H9 (cell line): ENCODE data around the gene ZNF831. TPM values are rescaled to one million over a fixed set of nuclear protein-coding genes. Genes with fewer than 3 reads are reported as not detected.

Experiments
- DNase-seq: peaks from one replicate; pipeline ENCODE4 v3.0.0-alpha.2; 2017
- H2AFZ ChIP-seq: one replicate; pipeline ENCODE4 v1.6.1; 2013; ENCODE audit warnings: mild to moderate bottlenecking, low read length, control low read depth, moderate library complexity
- H2AK5ac ChIP-seq: 2 replicates; pipeline ENCODE4 v1.6.1; 2013; ENCODE audit warnings: low read length, control low read depth, mixed read lengths; ENCODE audit not compliant: insufficient read length
- H2BK120ac ChIP-seq: one replicate; pipeline ENCODE4 v1.6.1; 2013; ENCODE audit warnings: low read depth, mild to moderate bottlenecking, low read length, control low read depth, inconsistent platforms; ENCODE audit not compliant: poor library complexity, severe bottlenecking
- H2BK12ac ChIP-seq: 2 replicates; pipeline ENCODE4 v1.6.1; 2013; ENCODE audit warnings: low read length, control low read depth, mixed read lengths, low read depth; ENCODE audit not compliant: insufficient read length
- H2BK15ac ChIP-seq: 2 replicates; pipeline ENCODE4 v1.6.1; 2013; ENCODE audit warnings: low read depth, low read length, control low read depth
- H2BK20ac ChIP-seq: one replicate; pipeline ENCODE4 v1.6.1; 2013; ENCODE audit warnings: low read depth, mild to moderate bottlenecking, low read length, control low read depth, inconsistent platforms; ENCODE audit not compliant: poor library complexity, severe bottlenecking
- H2BK5ac ChIP-seq: 2 replicates; pipeline ENCODE4 v1.6.1; 2013; ENCODE audit warnings: low read length, control low read depth, mixed read lengths; ENCODE audit not compliant: insufficient read length
- H3K14ac ChIP-seq: 2 replicates; pipeline ENCODE4 v1.6.1; 2013; ENCODE audit warnings: low read length, control low read depth; ENCODE audit not compliant: insufficient read depth
- H3K18ac ChIP-seq: 2 replicates; pipeline ENCODE4 v1.6.1; 2013; ENCODE audit warnings: low read depth, mild to moderate bottlenecking, mixed read lengths, low read length, control low read depth; ENCODE audit not compliant: insufficient read length
- H3K23ac ChIP-seq: 2 replicates; pipeline ENCODE4 v1.6.1; 2013; ENCODE audit warnings: low read length, control low read depth, mixed read lengths, low read depth; ENCODE audit not compliant: insufficient read length
- H3K23me2 ChIP-seq: 2 replicates; pipeline ENCODE4 v1.6.1; 2013; ENCODE audit warnings: low read depth, mild to moderate bottlenecking, mixed read lengths, low read length, control low read depth; ENCODE audit not compliant: insufficient read length, poor library complexity, severe bottlenecking
- H3K27ac ChIP-seq: 2 replicates; pipeline ENCODE4 v1.5.1; 2013; ENCODE audit warnings: low read length, control low read depth, mixed read lengths, low read depth; ENCODE audit not compliant: insufficient read length
- H3K27me3 ChIP-seq: 2 replicates; pipeline ENCODE4 v1.6.1; 2013; ENCODE audit warnings: low read length, control low read depth, inconsistent platforms; ENCODE audit not compliant: insufficient read depth
- H3K4ac ChIP-seq: 2 replicates; pipeline ENCODE4 v1.6.1; 2013; ENCODE audit warnings: low read depth, mild to moderate bottlenecking, control low read depth, inconsistent platforms, low read length, moderate library complexity
- H3K4me1 ChIP-seq: 2 replicates; pipeline ENCODE4 v1.6.1; 2013; ENCODE audit warnings: low read length, control low read depth, inconsistent platforms; ENCODE audit not compliant: insufficient read depth
- H3K4me2 ChIP-seq: 2 replicates; pipeline ENCODE4 v1.6.1; 2013; ENCODE audit warnings: low read length, control low read depth, mixed read lengths; ENCODE audit not compliant: insufficient read length, insufficient read depth
- H3K56ac ChIP-seq: 2 replicates; pipeline ENCODE4 v1.6.1; 2013; ENCODE audit warnings: low read depth, mild to moderate bottlenecking, mixed read lengths, low read length, control low read depth; ENCODE audit not compliant: insufficient read length
- H3K79me1 ChIP-seq: 2 replicates; pipeline ENCODE4 v1.6.1; 2013; ENCODE audit warnings: low read depth, mild to moderate bottlenecking, moderate library complexity, low read length, control low read depth, inconsistent platforms; ENCODE audit not compliant: insufficient read depth, poor library complexity, severe bottlenecking
- H3K79me2 ChIP-seq: 2 replicates; pipeline ENCODE4 v1.6.1; 2013; ENCODE audit warnings: low read length, control low read depth, inconsistent platforms; ENCODE audit not compliant: insufficient read depth
- H3K9ac ChIP-seq: 2 replicates; pipeline ENCODE4 v1.6.1; 2013; ENCODE audit warnings: low read length, control low read depth, mixed read lengths; ENCODE audit not compliant: insufficient read length; ENCODE audit errors: extremely low read depth
- H3K9me3 ChIP-seq: one replicate; pipeline ENCODE4 v1.6.1; 2013; ENCODE audit warnings: low read depth, low read length, inconsistent platforms; ENCODE audit not compliant: control insufficient read depth
- H3T11ph ChIP-seq: one replicate; pipeline ENCODE4 v1.6.1; 2013; ENCODE audit warnings: mild to moderate bottlenecking, low read length, control low read depth, inconsistent platforms
- H4K20me1 ChIP-seq: one replicate; pipeline ENCODE4 v1.6.1; 2013; ENCODE audit not compliant: control insufficient read depth, insufficient read length, insufficient read depth
- H4K5ac ChIP-seq: 2 replicates; pipeline ENCODE4 v1.6.1; 2013; ENCODE audit warnings: low read depth, mild to moderate bottlenecking, mixed read lengths, low read length, control low read depth; ENCODE audit not compliant: insufficient read length
- H4K8ac ChIP-seq: replicated peaks from 2 replicates; pipeline ENCODE4 v1.6.1; 2013; ENCODE audit warnings: low read length, control low read depth, mixed read lengths, low read depth; ENCODE audit not compliant: insufficient read length
- H4K91ac ChIP-seq: 2 replicates; pipeline ENCODE4 v1.6.1; 2013; ENCODE audit warnings: low read depth, mild to moderate bottlenecking, moderate library complexity, mixed read lengths, low read length, control low read depth; ENCODE audit not compliant: insufficient read length
- H3K27ac Mint-ChIP-seq, 3 experiments: 2 replicates in 2 of 3; 3 replicates in 1 of 3; pipeline ENCODE4 v1.8.0; 2020 to 2021; ENCODE audit warnings: mixed read lengths in 3 of 3, mild to moderate bottlenecking in 1 of 3, moderate library complexity in 1 of 3
- H3K27me3 Mint-ChIP-seq: 2 replicates; pipeline ENCODE4 v1.8.0; 2021; ENCODE audit warnings: low read depth, mild to moderate bottlenecking, moderate library complexity, mixed read lengths
- H3K36me3 Mint-ChIP-seq, 3 experiments: 2 replicates in 2 of 3; 3 replicates in 1 of 3; pipeline ENCODE4 v1.8.0; 2020 to 2021; ENCODE audit warnings: low read depth in 3 of 3, mixed read lengths in 3 of 3; ENCODE audit not compliant: insufficient read depth in 1 of 3
- H3K4me1 Mint-ChIP-seq, 2 experiments: 2 replicates each; pipeline ENCODE4 v1.8.0; 2020; ENCODE audit warnings: mixed read lengths in 2 of 2
- H3K4me3 Mint-ChIP-seq, 2 experiments: 2 replicates in 1 of 2; 3 replicates in 1 of 2; pipeline ENCODE4 v1.8.0; 2020 to 2021; ENCODE audit warnings: mild to moderate bottlenecking in 2 of 2, mixed read lengths in 2 of 2, moderate library complexity in 1 of 2
- H3K9me3 Mint-ChIP-seq, 2 experiments: 2 replicates in 1 of 2; 3 replicates in 1 of 2; pipeline ENCODE4 v1.8.0; 2020; ENCODE audit warnings: mild to moderate bottlenecking in 2 of 2, mixed read lengths in 2 of 2, moderate library complexity in 1 of 2
- WGBS: extraction: QIAGEN DNeasy Blood & Tissue Kit; methylation state at CpG from one replicate; pipeline ENCODE4 v1.1.7; 2013; ENCODE audit warnings: missing lambda C conversion rate, low lambda C conversion rate, mixed read lengths; ENCODE audit not compliant: insufficient read length; ENCODE audit errors: extremely low coverage; 5-methylcytosine and 5-hydroxymethylcytosine counted together
- total RNA-seq: library from RNA; stranded (reverse); gene quantifications from 2 replicates; pipeline ENCODE4 v1.2.1, GENCODE V29; 2021
- TF ChIP-seq, protein P1 (sequence below): fragments of 200-600 bp; sonication (generic); conservative IDR thresholded peaks from 3 replicates; pipeline ENCODE4 v1.8.0; 2021; ENCODE audit warnings: antibody characterized with exemption, mild to moderate bottlenecking

ZNF831 gene
- total RNA-seq, 1 experiment from 2014 or later: not detected

DNA sequence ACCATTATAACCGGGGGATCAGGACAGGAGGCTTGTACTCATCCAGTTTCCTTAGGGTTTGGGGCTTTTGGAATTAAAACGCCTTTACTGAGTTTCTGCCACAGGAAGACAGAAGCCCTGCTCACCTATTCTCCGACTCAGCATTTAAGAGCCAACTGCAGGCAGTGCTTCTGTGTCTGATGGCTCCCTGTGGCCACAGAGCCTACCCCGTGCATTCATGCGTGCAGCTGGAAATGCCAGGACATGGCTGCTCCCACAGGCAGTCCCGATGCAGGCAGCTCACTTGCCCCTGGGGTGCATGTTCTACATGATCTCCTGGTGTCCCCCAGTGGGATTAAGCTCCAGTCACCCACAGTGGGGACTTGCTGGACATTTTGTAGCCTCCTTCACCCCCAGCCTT is 22.2 kb downstream of the ZNF831 start:
- no peak overlapping the region for H3K9ac ChIP-seq
- no peak overlapping the region for H3K27ac ChIP-seq
- no peak overlapping the region for H2BK12ac ChIP-seq
- Mint-ChIP-seq H3K27ac (no peak overlapping the region; a peak in 1 of 7 replicates), H3K4me3 (no peak overlapping the region), H3K4me1 (no peaks in the 10 kb centered on the region; a peak in 1 of 4 replicates), H3K36me3 (no peaks in the 10 kb centered on the region), H3K9me3 (no peaks in the 10 kb centered on the region), H3K27me3 (peaks cover 13% of the 10 kb centered on the region)
- H2BK5ac ChIP-seq: no peak overlapping the region
- no peak overlapping the region for H2AFZ ChIP-seq
- no peaks in the 10 kb centered on the region for H3K4me1 ChIP-seq
- no CpG with 5 or more reads among the region's 6 CpGs for WGBS
- H2BK15ac ChIP-seq: no peak overlapping the region
- H3T11ph ChIP-seq: no peak overlapping the region
- H4K91ac ChIP-seq: no peak overlapping the region
- TF ChIP-seq, protein P1, sequence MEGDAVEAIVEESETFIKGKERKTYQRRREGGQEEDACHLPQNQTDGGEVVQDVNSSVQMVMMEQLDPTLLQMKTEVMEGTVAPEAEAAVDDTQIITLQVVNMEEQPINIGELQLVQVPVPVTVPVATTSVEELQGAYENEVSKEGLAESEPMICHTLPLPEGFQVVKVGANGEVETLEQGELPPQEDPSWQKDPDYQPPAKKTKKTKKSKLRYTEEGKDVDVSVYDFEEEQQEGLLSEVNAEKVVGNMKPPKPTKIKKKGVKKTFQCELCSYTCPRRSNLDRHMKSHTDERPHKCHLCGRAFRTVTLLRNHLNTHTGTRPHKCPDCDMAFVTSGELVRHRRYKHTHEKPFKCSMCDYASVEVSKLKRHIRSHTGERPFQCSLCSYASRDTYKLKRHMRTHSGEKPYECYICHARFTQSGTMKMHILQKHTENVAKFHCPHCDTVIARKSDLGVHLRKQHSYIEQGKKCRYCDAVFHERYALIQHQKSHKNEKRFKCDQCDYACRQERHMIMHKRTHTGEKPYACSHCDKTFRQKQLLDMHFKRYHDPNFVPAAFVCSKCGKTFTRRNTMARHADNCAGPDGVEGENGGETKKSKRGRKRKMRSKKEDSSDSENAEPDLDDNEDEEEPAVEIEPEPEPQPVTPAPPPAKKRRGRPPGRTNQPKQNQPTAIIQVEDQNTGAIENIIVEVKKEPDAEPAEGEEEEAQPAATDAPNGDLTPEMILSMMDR: no peak
- no peak overlapping the region for H4K5ac ChIP-seq
- H2BK20ac ChIP-seq: no peak overlapping the region
- H3K9me3 ChIP-seq: no peaks in the 10 kb centered on the region
- no peak overlapping the region for H3K23ac ChIP-seq
- H3K56ac ChIP-seq: no peak overlapping the region
- no peak overlapping the region for H3K4me2 ChIP-seq
- DNase-seq: no peak
- H3K27me3 ChIP-seq: no peaks in the 10 kb centered on the region; the same call in 1 of the 2 replicates
- no peaks in the 10 kb centered on the region for H3K23me2 ChIP-seq
- H2BK120ac ChIP-seq: no peak overlapping the region
- no peak overlapping the region for H3K14ac ChIP-seq
- H2AK5ac ChIP-seq: no peak overlapping the region
- no peak overlapping the region for H3K18ac ChIP-seq
- no peaks in the 10 kb centered on the region for H3K79me2 ChIP-seq
- no peak overlapping the region for H3K4ac ChIP-seq
- H4K8ac ChIP-seq: no peak overlapping the region
- no peaks in the 10 kb centered on the region for H4K20me1 ChIP-seq
- H3K79me1 ChIP-seq: no peaks in the 10 kb centered on the region
